HUES64 (cell line): Measurements from ENCODE around the gene PPP1R7.

Source experiments
- H3K27ac ChIP-seq: 2 replicates; pipeline ENCODE4 v1.7.0; 2013; ENCODE audit warnings: low read depth, low read length, inconsistent platforms
- H3K27me3 ChIP-seq: 2 replicates; pipeline ENCODE4 v1.6.1; 2013; ENCODE audit warnings: mild to moderate bottlenecking, low read length; ENCODE audit not compliant: insufficient read depth
- H3K36me3 ChIP-seq: 2 replicates; pipeline ENCODE4 v1.6.1; 2013; ENCODE audit warnings: mild to moderate bottlenecking, low read length; ENCODE audit not compliant: insufficient read depth
- H3K4me1 ChIP-seq: 2 replicates; pipeline ENCODE4 v1.6.1; 2013; ENCODE audit warnings: mild to moderate bottlenecking, low read length, moderate library complexity; ENCODE audit not compliant: insufficient read depth
- H3K4me3 ChIP-seq: 2 replicates; pipeline ENCODE4 v1.5.1; 2013; ENCODE audit warnings: mild to moderate bottlenecking, low read length, moderate library complexity
- H3K9ac ChIP-seq: 2 replicates; pipeline ENCODE4 v1.6.1; 2013; ENCODE audit warnings: mild to moderate bottlenecking, low read depth, low read length
- H3K9me3 ChIP-seq: 2 replicates; pipeline ENCODE4 v1.6.1; 2013; ENCODE audit warnings: low read depth, low read length; ENCODE audit not compliant: insufficient read depth
- WGBS: fragments of 150-250, 120-280 bp; methylation state at CpG from one replicate; pipeline ENCODE4 v1.1.7; 2013; ENCODE audit warnings: missing lambda C conversion rate; 5-methylcytosine and 5-hydroxymethylcytosine counted together

PPP1R7 gene

GRCh38 chr2:241154915-241155314 is 4.6 kb downstream of the PPP1R7 start:
- Histone ChIP-seq H3K9me3 (no peaks in the 10 kb centered on the region), H3K27me3 (no peaks in the 10 kb centered on the region), H3K27ac (no peak overlapping the region), H3K4me3 (no peak overlapping the region), H3K9ac (no peak overlapping the region; the same call in 1 of the 2 replicates), H3K36me3 (peaks cover 35% of the 10 kb centered on the region), H3K4me1 (peaks cover 14% of the 10 kb centered on the region; the same call in 1 of the 2 replicates)
- 95% methylated on average over 4 of the region's 4 CpGs for WGBS

- Histone ChIP-seq H3K27ac (no peak overlapping the region), H3K36me3 (peaks cover 35% of the 10 kb centered on the region), H3K27me3 (no peaks in the 10 kb centered on the region), H3K4me3 (no peak overlapping the region), H3K9ac (no peak overlapping the region), H3K4me1 (peaks cover 13% of the 10 kb centered on the region; the same call in 1 of the 2 replicates), H3K9me3 (no peaks in the 10 kb centered on the region)
- WGBS: 83% methylated on average over 1 of the region's 1 CpG
Measured at GRCh38 chr2:241155936-241156335, 5.7 kb downstream of the PPP1R7 start.

GRCh38 chr2:241156971-241157441 is 6.7 kb downstream of the PPP1R7 start:
- Histone ChIP-seq H3K36me3 (peaks cover 41% of the 10 kb centered on the region), H3K27me3 (no peaks in the 10 kb centered on the region), H3K4me1 (0 out of 2 replicates have a peak, but pooled peaks cover 9% of the 10 kb centered on the region), H3K9ac (no peak overlapping the region), H3K27ac (no peak overlapping the region), H3K4me3 (no peak overlapping the region), H3K9me3 (no peaks in the 10 kb centered on the region)
- WGBS: 35% methylated on average over 5 of the region's 5 CpGs

- Histone ChIP-seq H3K4me3 (no peak overlapping the region), H3K27ac (no peak overlapping the region), H3K27me3 (no peaks in the 10 kb centered on the region), H3K9ac (no peak overlapping the region), H3K9me3 (no peaks in the 10 kb centered on the region), H3K36me3 (peaks cover 41% of the 10 kb centered on the region), H3K4me1 (0 out of 2 replicates have a peak, but pooled peaks cover 9% of the 10 kb centered on the region)
- WGBS: 94% methylated on average over 9 of the region's 9 CpGs
Measured at GRCh38 chr2:241157841-241158545, 7.7 kb downstream of the PPP1R7 start.

- WGBS: 88% methylated on average over 8 of the region's 8 CpGs
- Histone ChIP-seq H3K4me3 (no peak overlapping the region), H3K4me1 (0 out of 2 replicates have a peak, but pooled peaks cover 9% of the 10 kb centered on the region), H3K9ac (no peak overlapping the region), H3K27ac (no peak overlapping the region), H3K36me3 (peaks cover 42% of the 10 kb centered on the region), H3K27me3 (no peaks in the 10 kb centered on the region), H3K9me3 (no peaks in the 10 kb centered on the region)
Measured at GRCh38 chr2:241158546-241158900, 8.3 kb downstream of the PPP1R7 start.

DNA sequence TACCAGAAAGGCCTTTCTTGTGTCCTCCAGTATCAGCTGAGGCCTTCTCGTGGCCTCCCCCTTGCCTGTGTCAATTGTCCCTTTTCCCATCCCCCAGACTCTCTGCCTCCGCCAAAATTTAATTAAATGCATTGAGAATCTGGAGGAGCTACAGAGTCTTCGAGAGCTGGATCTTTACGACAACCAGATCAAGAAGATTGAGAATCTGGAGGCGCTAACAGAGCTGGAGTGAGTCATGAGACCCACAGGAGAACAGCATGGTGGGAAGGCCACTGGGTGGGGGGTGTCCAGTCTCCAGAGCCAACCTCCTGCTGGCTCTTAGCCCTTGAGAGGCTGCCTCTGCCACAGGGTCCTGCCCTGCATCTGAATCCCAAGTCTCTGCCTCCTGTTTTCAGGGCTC is 8.8 kb downstream of the PPP1R7 start:
- Histone ChIP-seq H3K4me3 (no peak overlapping the region), H3K4me1 (0 out of 2 replicates have a peak, but pooled peaks cover 9% of the 10 kb centered on the region), H3K9ac (no peak overlapping the region), H3K27ac (no peak overlapping the region), H3K36me3 (peaks cover 48% of the 10 kb centered on the region), H3K9me3 (no peaks in the 10 kb centered on the region), H3K27me3 (no peaks in the 10 kb centered on the region)
- 95% methylated on average over 5 of the region's 5 CpGs for WGBS

DNA sequence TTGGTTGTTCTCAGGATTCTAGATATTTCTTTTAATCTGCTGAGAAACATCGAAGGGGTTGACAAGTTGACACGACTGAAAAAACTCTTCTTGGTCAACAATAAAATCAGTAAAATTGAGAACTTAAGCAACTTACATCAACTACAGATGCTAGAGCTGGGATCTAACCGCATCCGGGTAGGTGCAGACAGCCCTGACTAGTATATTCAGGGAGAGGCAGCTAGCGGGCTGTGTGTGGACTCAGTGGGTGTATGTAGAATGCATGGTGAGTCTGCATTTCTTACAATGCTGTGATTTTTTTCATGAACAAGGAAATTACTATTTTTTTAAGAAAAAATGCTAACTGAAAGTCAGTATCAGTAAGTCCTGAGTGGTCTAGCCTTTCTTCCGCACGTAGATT is 10.1 kb downstream of the PPP1R7 start:
- 99% methylated on average over 7 of the region's 7 CpGs for WGBS
- no peak overlapping the region for H3K4me3 ChIP-seq
- H3K36me3 ChIP-seq: peaks cover 46% of the 10 kb centered on the region

GRCh38 chr2:241161646-241162281 is 11.5 kb downstream of the PPP1R7 start:
- Histone ChIP-seq H3K9me3 (no peaks in the 10 kb centered on the region), H3K4me3 (no peak overlapping the region), H3K9ac (no peak overlapping the region), H3K27ac (no peak overlapping the region), H3K27me3 (no peaks in the 10 kb centered on the region), H3K36me3 (peaks cover 53% of the 10 kb centered on the region), H3K4me1 (0 out of 2 replicates have a peak, but pooled peaks cover 7% of the 10 kb centered on the region)
- 81% methylated on average over 9 of the region's 9 CpGs for WGBS

More for the DNA sequence above, 10.1 kb downstream of the PPP1R7 start:
- H3K9ac ChIP-seq: no peak overlapping the region
- no peaks in the 10 kb centered on the region for H3K9me3 ChIP-seq
- no peaks in the 10 kb centered on the region for H3K27me3 ChIP-seq
- 0 out of 2 replicates have a peak, but pooled peaks cover 9% of the 10 kb centered on the region for H3K4me1 ChIP-seq
- H3K27ac ChIP-seq: no peak overlapping the region

DNA sequence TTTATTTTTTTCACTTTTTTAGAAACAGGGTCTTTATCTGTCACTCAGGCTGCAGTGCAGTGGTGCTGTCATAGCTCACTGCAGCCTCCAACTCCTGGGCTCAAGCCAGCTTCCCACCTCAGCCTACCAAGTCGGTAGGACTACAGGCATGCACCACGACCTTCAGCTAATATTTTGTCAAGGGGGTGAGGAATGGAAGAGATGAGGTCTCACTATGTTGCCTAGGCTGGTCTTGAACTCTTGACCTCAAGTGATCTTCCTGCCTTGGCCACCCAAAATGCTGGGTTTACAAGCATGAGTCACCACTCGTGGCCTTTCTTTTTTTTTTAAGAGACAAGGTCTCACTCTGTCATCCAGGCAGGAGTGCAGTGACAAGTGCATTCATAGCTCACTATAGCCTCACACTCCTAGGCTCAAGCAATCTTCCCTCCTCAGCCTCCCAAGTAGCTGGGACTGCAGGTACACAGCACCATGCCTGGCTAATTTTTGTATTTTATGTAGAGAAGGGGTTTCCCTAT is 13.4 kb downstream of the PPP1R7 start:
- H3K36me3 ChIP-seq: peaks cover 58% of the 10 kb centered on the region

GRCh38 chr2:241168366-241168765 is 18.1 kb downstream of the PPP1R7 start:
- Histone ChIP-seq H3K9ac (no peak overlapping the region), H3K27me3 (no peaks in the 10 kb centered on the region), H3K4me3 (no peak overlapping the region), H3K36me3 (peaks cover 55% of the 10 kb centered on the region), H3K27ac (no peak overlapping the region), H3K4me1 (no peaks in the 10 kb centered on the region), H3K9me3 (peaks cover 11% of the 10 kb centered on the region; the same call in 1 of the 2 replicates)
- WGBS: 95% methylated on average over 15 of the region's 15 CpGs

More for the DNA sequence above, 13.4 kb downstream of the PPP1R7 start:
- H3K4me3 ChIP-seq: no peak overlapping the region
- 95% methylated on average over 3 of the region's 3 CpGs for WGBS
- H3K4me1 ChIP-seq: no peaks in the 10 kb centered on the region
- H3K9me3 ChIP-seq: no peaks in the 10 kb centered on the region
- no peak overlapping the region for H3K9ac ChIP-seq
- no peaks in the 10 kb centered on the region for H3K27me3 ChIP-seq
- H3K27ac ChIP-seq: no peak overlapping the region

DNA sequence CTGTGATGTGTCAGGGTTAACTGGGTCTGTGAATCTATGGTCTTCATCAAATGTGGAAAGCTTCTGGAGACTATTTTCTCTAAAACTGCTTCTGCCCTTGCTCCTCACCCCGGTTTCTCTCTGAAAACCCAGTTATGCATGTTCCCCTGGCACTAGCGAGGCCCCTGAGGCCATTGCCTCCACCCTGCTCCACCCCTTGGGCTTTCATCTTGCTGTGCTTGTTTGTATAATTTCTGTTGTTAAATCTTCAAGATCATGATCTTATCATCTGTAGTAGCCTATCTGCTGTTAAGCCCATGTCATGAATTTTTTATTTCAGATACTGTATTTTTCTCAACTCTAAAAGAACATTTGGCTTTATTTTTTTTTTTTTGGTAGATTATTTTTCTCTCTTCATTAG is 23.3 kb downstream of the PPP1R7 start:
- Histone ChIP-seq H3K4me3 (no peak overlapping the region), H3K4me1 (no peaks in the 10 kb centered on the region), H3K9me3 (peaks cover 11% of the 10 kb centered on the region; the same call in 1 of the 2 replicates), H3K36me3 (peaks cover 28% of the 10 kb centered on the region), H3K27me3 (no peaks in the 10 kb centered on the region), H3K27ac (no peak overlapping the region), H3K9ac (no peak overlapping the region)
- 93% methylated on average over 2 of the region's 2 CpGs for WGBS
